ENCODE data around the gene ATG16L1.
A peak's percentile ranks its signal among the peaks of the same experiment; 100 is the strongest.

- TF ChIP-seq CTCF (IDR thresholded peaks at IDR 0.05; ENCODE audit: borderline replicate concordance, extremely low read depth, low read length, poor library complexity, severe bottlenecking) = peak; percentile 97
- no peak for TF ChIP-seq EZH2 (IDR thresholded peaks at IDR 0.05; ENCODE audit: borderline replicate concordance, low read depth, low read length, severe bottlenecking)
Measured at GRCh38 chr2:233251306-233252116, at the start of gene ATG16L1.

Measured in DND-41 (cell line).